MCF 10A (cell line): ENCODE measurements around the gene PHACTR1. TPM values are rescaled to one million over a fixed set of nuclear protein-coding genes. Genes with fewer than 3 reads are reported as not detected.

ENCODE experiments used
- BruUV-seq: library from RNA; stranded (reverse); fragments of 400-500 nt; replicated peaks from 2 replicates; lab custom pipeline; 2021; lab: Mats Ljungman, UMichigan
- CTCF ChIA-PET: fragments of 300-600 bp; sonication (Branson Sonifier 250); formaldehyde crosslinking; extraction: SDS; loops from one replicate; lab custom pipeline; 2021; ENCODE audit warnings: antibody characterized with exemption, inconsistent platforms; lab: Yijun Ruan, JAX
- POLR2A ChIA-PET: fragments of 300-600, 350-650 bp; sonication (Branson Sonifier 250); formaldehyde crosslinking; extraction: SDS; loops from one replicate; lab custom pipeline; 2020; ENCODE audit warnings: antibody characterized with exemption, inconsistent platforms; lab: Yijun Ruan, JAX
- DNase-seq: peaks from one replicate; pipeline ENCODE4 v3.0.0-alpha.2; 2018; ENCODE audit not compliant: unreplicated experiment
- H3K27ac Mint-ChIP-seq: one replicate; pipeline ENCODE4 v1.8.0; 2022; ENCODE audit warnings: mild to moderate bottlenecking, low read depth, mixed read lengths; ENCODE audit not compliant: unreplicated experiment
- H3K27me3 Mint-ChIP-seq: one replicate; pipeline ENCODE4 v1.8.0; 2022; ENCODE audit warnings: mixed read lengths; ENCODE audit not compliant: insufficient read depth, unreplicated experiment
- H3K36me3 Mint-ChIP-seq: one replicate; pipeline ENCODE4 v1.8.0; 2022; ENCODE audit warnings: mild to moderate bottlenecking, moderate library complexity, mixed read lengths; ENCODE audit not compliant: insufficient read depth, unreplicated experiment
- H3K4me1 Mint-ChIP-seq: one replicate; pipeline ENCODE4 v1.8.0; 2022; ENCODE audit warnings: mixed read lengths; ENCODE audit not compliant: insufficient read depth, unreplicated experiment
- H3K4me3 Mint-ChIP-seq: one replicate; pipeline ENCODE4 v1.8.0; 2022; ENCODE audit warnings: mild to moderate bottlenecking, moderate library complexity, mixed read lengths; ENCODE audit not compliant: unreplicated experiment
- H3K9me3 Mint-ChIP-seq: one replicate; pipeline ENCODE4 v1.8.0; 2022; ENCODE audit warnings: mixed read lengths; ENCODE audit not compliant: unreplicated experiment
- intact Hi-C: fragments of 100-400 bp; cut with micrococcal nuclease; formaldehyde crosslinking; loops from 2 replicates; pipeline ENCODE4 v1.14.1; 2022
- total RNA-seq: library from RNA; stranded (reverse); gene quantifications from 2 replicates; pipeline ENCODE4 v1.2.3, GENCODE V29; 2022
- TF ChIP-seq, protein P1 (sequence below): fragments of 200-600 bp; IDR thresholded peaks from one replicate; pipeline ENCODE4 v1.8.0; 2022; ENCODE audit warnings: antibody characterized with exemption, mild to moderate bottlenecking; ENCODE audit not compliant: unreplicated experiment

The PHACTR1 gene
- total RNA-seq, 1 experiment from 2014 or later, result not detected

DNA sequence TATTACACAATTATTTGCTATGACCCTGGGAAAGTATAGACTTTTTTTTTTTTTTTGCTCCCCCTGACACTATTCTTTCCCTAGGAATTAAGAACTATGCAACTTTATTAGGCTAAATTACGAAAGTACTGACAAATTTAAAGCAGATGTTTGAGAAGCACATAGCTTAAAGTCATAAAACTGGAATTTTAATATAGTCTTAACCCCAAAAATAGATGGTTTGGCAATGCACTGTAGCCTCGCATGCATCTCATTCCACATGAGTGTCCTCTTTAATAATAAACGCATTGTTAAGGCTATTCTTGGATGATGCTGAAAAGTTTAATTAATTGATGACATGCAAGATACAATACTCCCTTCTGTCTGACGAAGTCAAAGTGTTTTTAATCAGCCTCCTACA is 562.4 kb downstream of the PHACTR1 start:
- H3K36me3 Mint-ChIP-seq, result no peaks in the 10 kb centered on the region
- POLR2A ChIA-PET, result no interaction called here
- no peak for DNase-seq
- H3K27ac Mint-ChIP-seq, result no peak overlapping the region
- no peaks in the 10 kb centered on the region for H3K9me3 Mint-ChIP-seq
- intact Hi-C loops, result no loop called here
- CTCF ChIA-PET, result interaction anchor here (0.6 to 1.4 kb wide), 3 partner anchors 14 to 296 kb away, joined by 3 to 6 read pairs (median 3); partner anchors contain the start of gene SIRT5
- TF ChIP-seq, protein P1, sequence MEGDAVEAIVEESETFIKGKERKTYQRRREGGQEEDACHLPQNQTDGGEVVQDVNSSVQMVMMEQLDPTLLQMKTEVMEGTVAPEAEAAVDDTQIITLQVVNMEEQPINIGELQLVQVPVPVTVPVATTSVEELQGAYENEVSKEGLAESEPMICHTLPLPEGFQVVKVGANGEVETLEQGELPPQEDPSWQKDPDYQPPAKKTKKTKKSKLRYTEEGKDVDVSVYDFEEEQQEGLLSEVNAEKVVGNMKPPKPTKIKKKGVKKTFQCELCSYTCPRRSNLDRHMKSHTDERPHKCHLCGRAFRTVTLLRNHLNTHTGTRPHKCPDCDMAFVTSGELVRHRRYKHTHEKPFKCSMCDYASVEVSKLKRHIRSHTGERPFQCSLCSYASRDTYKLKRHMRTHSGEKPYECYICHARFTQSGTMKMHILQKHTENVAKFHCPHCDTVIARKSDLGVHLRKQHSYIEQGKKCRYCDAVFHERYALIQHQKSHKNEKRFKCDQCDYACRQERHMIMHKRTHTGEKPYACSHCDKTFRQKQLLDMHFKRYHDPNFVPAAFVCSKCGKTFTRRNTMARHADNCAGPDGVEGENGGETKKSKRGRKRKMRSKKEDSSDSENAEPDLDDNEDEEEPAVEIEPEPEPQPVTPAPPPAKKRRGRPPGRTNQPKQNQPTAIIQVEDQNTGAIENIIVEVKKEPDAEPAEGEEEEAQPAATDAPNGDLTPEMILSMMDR, result no peak
- no peak overlapping the region for H3K4me3 Mint-ChIP-seq
- no peaks in the 10 kb centered on the region for H3K27me3 Mint-ChIP-seq
- H3K4me1 Mint-ChIP-seq, result no peaks in the 10 kb centered on the region
- BruUV-seq, result no TSS peak

DNA sequence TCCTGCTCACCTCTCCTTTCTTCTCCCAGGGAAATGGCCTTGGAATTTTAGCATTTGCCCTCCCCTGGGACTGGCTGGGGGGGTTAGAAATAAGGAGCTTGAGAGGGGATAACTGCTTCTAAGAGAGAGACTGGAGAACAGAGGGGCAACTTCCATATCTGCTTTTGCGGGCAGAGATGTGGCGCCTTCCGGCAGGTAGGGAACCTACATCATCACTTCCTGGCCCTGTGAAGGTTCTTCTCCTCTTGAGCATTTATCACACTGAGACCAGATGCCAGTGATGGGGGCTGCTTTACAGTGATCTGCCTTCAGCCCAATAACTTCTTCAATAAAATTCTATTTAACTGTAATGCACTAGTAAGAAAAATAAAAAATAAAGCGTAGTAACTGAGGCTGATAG is 563.7 kb downstream of the PHACTR1 start:
- Mint-ChIP-seq H3K4me1 (no peaks in the 10 kb centered on the region), H3K4me3 (no peak overlapping the region), H3K27me3 (no peaks in the 10 kb centered on the region), H3K27ac (no peak overlapping the region), H3K36me3 (no peaks in the 10 kb centered on the region), H3K9me3 (no peaks in the 10 kb centered on the region)
- no TSS peak for BruUV-seq
- intact Hi-C loops, result no loop called here
- TF ChIP-seq, protein P1, result no peak
- DNase-seq, result no peak
- ChIA-PET CTCF (no interaction called here), POLR2A (no interaction called here)

DNA sequence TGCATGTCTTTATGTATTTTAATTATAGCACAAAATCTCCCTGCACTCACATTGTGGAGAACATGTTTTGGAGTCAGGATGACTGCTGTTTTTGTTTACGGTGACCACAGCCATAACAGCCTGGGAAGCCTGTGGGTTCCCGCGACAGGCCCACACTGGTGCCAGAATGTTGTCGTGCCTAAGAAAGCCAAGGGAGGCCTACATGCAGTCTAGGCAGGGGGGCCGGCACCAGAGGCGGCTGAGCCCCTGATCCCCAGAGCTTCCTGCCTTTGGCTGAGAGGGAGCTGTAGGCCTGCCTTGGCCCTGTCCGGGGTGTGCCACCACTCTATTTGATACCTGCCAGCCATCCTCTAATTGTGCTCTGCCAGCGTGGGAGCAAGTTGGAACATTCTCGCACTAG is 565.1 kb downstream of the PHACTR1 start:
- ChIA-PET CTCF (no interaction called here), POLR2A (interaction anchor here (0.6 kb wide), 1 partner anchor 70 kb away, joined by 3 read pairs; no protein-coding TSS in a partner anchor)
- H3K27ac Mint-ChIP-seq, result no peak overlapping the region

DNA sequence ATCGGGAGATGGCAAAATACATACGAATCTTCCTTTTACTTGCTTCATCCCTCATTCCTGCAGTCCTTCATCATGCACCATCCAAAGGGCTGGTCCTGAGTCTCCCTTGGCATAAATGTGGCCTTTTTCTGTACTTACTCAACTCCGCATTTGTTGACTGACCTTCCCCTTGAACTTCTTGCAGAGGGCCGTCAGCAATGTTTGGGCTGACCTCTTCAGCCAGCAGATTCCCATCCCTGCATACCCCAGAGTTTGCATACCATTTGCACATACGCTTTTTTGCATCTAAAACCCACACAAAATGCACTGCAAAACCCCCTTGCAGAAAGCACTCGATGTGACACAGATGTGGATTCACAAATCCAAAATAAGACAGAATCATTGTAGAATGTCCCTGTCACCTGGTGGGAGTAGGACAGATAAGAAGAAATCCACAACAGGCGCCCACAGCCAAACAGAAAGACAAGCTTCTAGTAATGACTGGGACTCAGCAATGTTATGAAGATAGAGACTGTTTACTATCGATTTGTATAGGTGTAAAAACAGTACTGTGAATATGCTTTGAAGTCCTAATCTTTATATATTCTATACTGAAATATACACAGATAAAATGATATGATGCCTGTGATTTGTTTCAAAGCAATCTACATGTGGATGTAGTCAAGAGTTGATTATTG is 566.0 kb downstream of the PHACTR1 start:
- ChIA-PET POLR2A (interaction anchor here (0.6 kb wide), 1 partner anchor 69 kb away, joined by 3 read pairs; no protein-coding TSS in a partner anchor), CTCF (interaction anchor here (0.6 to 0.9 kb wide), 3 partner anchors 15 to 593 kb away, joined by 3 to 6 read pairs (median 3); no protein-coding TSS in a partner anchor)
- H3K4me1 Mint-ChIP-seq, result no peaks in the 10 kb centered on the region
- TF ChIP-seq, protein P1, result no peak
- no TSS peak for BruUV-seq
- no peaks in the 10 kb centered on the region for H3K27me3 Mint-ChIP-seq
- no peak overlapping the region for H3K4me3 Mint-ChIP-seq
- no peak overlapping the region for H3K27ac Mint-ChIP-seq
- H3K36me3 Mint-ChIP-seq, result no peaks in the 10 kb centered on the region
- no peak for DNase-seq
- H3K9me3 Mint-ChIP-seq, result no peaks in the 10 kb centered on the region
- intact Hi-C loops, result no loop called here

More for the DNA sequence above, 565.1 kb downstream of the PHACTR1 start:
- no TSS peak for BruUV-seq
- TF ChIP-seq, protein P1, result no peak
- Mint-ChIP-seq H3K4me1 (no peaks in the 10 kb centered on the region), H3K9me3 (no peaks in the 10 kb centered on the region), H3K36me3 (no peaks in the 10 kb centered on the region), H3K27me3 (no peaks in the 10 kb centered on the region), H3K4me3 (no peak overlapping the region)
- no peak for DNase-seq
- intact Hi-C loops, result no loop called here
